ENCODE results near the gene NRTN. TPM values are rescaled to one million over a fixed set of nuclear protein-coding genes. Genes with fewer than 3 reads are reported as not detected.

NRTN gene
- total RNA-seq, 1 experiment from 2014 or later, result 4.6 TPM

DNA sequence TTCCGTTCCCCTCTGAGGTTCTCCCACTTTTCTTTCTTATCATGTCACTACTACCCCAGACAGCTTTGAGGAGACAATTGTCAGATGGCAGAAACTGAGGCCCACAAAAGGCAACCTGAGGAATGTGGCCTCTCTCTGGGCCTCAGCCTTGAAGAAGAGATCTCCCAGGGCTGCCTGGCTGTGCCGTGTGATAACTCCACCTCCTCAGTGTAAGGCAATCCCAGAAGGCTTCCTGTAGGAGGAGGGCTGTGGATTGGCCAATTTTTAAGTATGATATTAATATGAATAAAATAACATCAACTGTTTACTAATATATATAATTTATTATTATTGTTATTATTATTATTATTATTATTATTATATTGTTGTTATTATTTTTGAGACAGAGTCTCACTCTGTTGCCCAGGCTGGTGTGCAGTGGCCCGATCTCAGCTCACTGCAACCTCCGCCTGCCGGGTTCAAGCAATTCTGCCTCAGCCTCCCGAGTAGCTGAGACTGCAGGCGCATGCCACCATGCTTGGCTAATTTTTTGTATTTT lies 9.4 kb upstream of the NRTN start:
- DNase-seq, result no peak
- Mint-ChIP-seq H3K27ac (no peak overlapping the region), H3K4me1 (0 out of 4 replicates have a peak, but pooled peaks cover 0 to 3% of the 10 kb centered on the region in 2 experiments), H3K27me3 (ENCODE audit: low read depth) (peaks cover 11% of the 10 kb centered on the region), H3K9me3 (no peaks in the 10 kb centered on the region; a peak in 1 of 5 replicates), H3K36me3 (ENCODE audit: insufficient read depth in 1 of 3, low read depth in 3 of 3) (peaks cover under 1% of the 10 kb centered on the region in 3 experiments; a peak in 5 of 7 replicates), H3K4me3 (no peak overlapping the region)
- Histone ChIP-seq H2BK20ac (ENCODE audit: low read depth, low read length, poor library complexity, severe bottlenecking) (no peak overlapping the region), H3K9me3 (ENCODE audit: control insufficient read depth, low read depth, low read length) (no peaks in the 10 kb centered on the region), H2AK5ac (ENCODE audit: insufficient read length, low read length) (no peak overlapping the region), H3K4me2 (ENCODE audit: insufficient read depth, insufficient read length, low read length) (no peak overlapping the region), H4K20me1 (ENCODE audit: control insufficient read depth, insufficient read depth, insufficient read length) (no peaks in the 10 kb centered on the region), H2AFZ (ENCODE audit: low read length) (no peak overlapping the region), H2BK15ac (ENCODE audit: low read depth, low read length) (no peak overlapping the region), H3K56ac (ENCODE audit: insufficient read length, low read depth, low read length) (no peak overlapping the region), H3K18ac (ENCODE audit: insufficient read length, low read depth, low read length) (no peak overlapping the region), H3K27ac (ENCODE audit: insufficient read length, low read depth, low read length) (no peak overlapping the region), H3K23ac (ENCODE audit: insufficient read length, low read depth, low read length) (no peak overlapping the region), H2BK120ac (ENCODE audit: low read depth, low read length, poor library complexity, severe bottlenecking) (no peak overlapping the region), H3K4me1 (ENCODE audit: insufficient read depth, low read length) (no peaks in the 10 kb centered on the region), H4K91ac (ENCODE audit: insufficient read length, low read depth, low read length) (no peak overlapping the region), H3K4ac (ENCODE audit: low read depth, low read length) (no peak overlapping the region), H3K9ac (ENCODE audit: extremely low read depth, insufficient read length, low read length) (no peak overlapping the region), H3K79me1 (ENCODE audit: insufficient read depth, low read depth, low read length, poor library complexity, severe bottlenecking) (no peaks in the 10 kb centered on the region), H4K5ac (ENCODE audit: insufficient read length, low read depth, low read length) (no peak overlapping the region), H3K27me3 (ENCODE audit: insufficient read depth, low read length) (no peaks in the 10 kb centered on the region), H2BK12ac (ENCODE audit: insufficient read length, low read depth, low read length) (no peak overlapping the region), H2BK5ac (ENCODE audit: insufficient read length, low read length) (no peak overlapping the region), H3K23me2 (ENCODE audit: insufficient read length, low read depth, low read length, poor library complexity, severe bottlenecking) (no peaks in the 10 kb centered on the region), H3T11ph (ENCODE audit: low read length) (no peak overlapping the region), H4K8ac (replicated peaks; ENCODE audit: insufficient read length, low read depth, low read length) (no peak overlapping the region), H3K14ac (ENCODE audit: insufficient read depth, low read length) (no peak overlapping the region), H3K79me2 (ENCODE audit: insufficient read depth, low read length) (no peaks in the 10 kb centered on the region)
- WGBS (ENCODE audit: extremely low coverage, insufficient read length, low lambda C conversion rate), result no CpG with 5 or more reads among the region's 7 CpGs
- TF ChIP-seq, protein P1, sequence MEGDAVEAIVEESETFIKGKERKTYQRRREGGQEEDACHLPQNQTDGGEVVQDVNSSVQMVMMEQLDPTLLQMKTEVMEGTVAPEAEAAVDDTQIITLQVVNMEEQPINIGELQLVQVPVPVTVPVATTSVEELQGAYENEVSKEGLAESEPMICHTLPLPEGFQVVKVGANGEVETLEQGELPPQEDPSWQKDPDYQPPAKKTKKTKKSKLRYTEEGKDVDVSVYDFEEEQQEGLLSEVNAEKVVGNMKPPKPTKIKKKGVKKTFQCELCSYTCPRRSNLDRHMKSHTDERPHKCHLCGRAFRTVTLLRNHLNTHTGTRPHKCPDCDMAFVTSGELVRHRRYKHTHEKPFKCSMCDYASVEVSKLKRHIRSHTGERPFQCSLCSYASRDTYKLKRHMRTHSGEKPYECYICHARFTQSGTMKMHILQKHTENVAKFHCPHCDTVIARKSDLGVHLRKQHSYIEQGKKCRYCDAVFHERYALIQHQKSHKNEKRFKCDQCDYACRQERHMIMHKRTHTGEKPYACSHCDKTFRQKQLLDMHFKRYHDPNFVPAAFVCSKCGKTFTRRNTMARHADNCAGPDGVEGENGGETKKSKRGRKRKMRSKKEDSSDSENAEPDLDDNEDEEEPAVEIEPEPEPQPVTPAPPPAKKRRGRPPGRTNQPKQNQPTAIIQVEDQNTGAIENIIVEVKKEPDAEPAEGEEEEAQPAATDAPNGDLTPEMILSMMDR (conservative IDR thresholded peaks at IDR 0.05), result no peak

Data from H9 (cell line).